Liver (tissue), 9 donors: ENCODE measurements around the gene ATP4B. TPM values are rescaled to one million over a fixed set of nuclear protein-coding genes. Genes with fewer than 3 reads are reported as not detected.

Experiments used
- DNase-seq: peaks from one replicate; pipeline ENCODE4 v3.0.0-alpha.2; 2017; ENCODE audit warnings: low spot score
- H3K27ac ChIP-seq, 2 donors: one replicate each; pipeline ENCODE4 v1.7.0; 2013; ENCODE audit warnings: inconsistent platforms in 2 of 2, low read length in 2 of 2, control low read depth in 1 of 2, low read depth in 1 of 2, mild to moderate bottlenecking in 1 of 2
- H3K27me3 ChIP-seq, 4 donors: one replicate each; pipeline versions ENCODE4 v1.6.1 to v1.7.0; 2013; ENCODE audit warnings: low read length in 3 of 4, inconsistent platforms in 1 of 4, mild to moderate bottlenecking in 1 of 4, moderate library complexity in 1 of 4; ENCODE audit not compliant: control insufficient read depth in 4 of 4, insufficient read depth in 4 of 4
- H3K36me3 ChIP-seq, 4 donors: one replicate each; pipeline versions ENCODE4 v1.6.1 to v1.7.0; 2013; ENCODE audit warnings: low read length in 3 of 4, mild to moderate bottlenecking in 3 of 4, low read depth in 1 of 4, moderate library complexity in 1 of 4; ENCODE audit not compliant: control insufficient read depth in 4 of 4, insufficient read depth in 3 of 4
- H3K4me1 ChIP-seq, 4 donors: one replicate each; pipeline versions ENCODE4 v1.6.1 to v1.7.0; 2013; ENCODE audit warnings: low read length in 3 of 4, mild to moderate bottlenecking in 3 of 4, moderate library complexity in 1 of 4; ENCODE audit not compliant: control insufficient read depth in 4 of 4, insufficient read depth in 4 of 4
- H3K4me3 ChIP-seq, 3 donors: one replicate each; pipeline versions ENCODE4 v1.6.1 to v1.7.0; 2013; ENCODE audit warnings: low read length in 3 of 3, control low read depth in 1 of 3, low read depth in 1 of 3, mild to moderate bottlenecking in 1 of 3
- H3K9ac ChIP-seq, 2 donors: one replicate each; pipeline ENCODE4 v1.7.0; 2013; ENCODE audit warnings: low read length in 2 of 2, mild to moderate bottlenecking in 2 of 2, moderate library complexity in 2 of 2, control low read depth in 1 of 2, low read depth in 1 of 2
- H3K9me3 ChIP-seq, 4 donors: one replicate each; pipeline versions ENCODE4 v1.6.1 to v1.7.0; 2013; ENCODE audit warnings: low read length in 3 of 4; ENCODE audit not compliant: control insufficient read depth in 4 of 4
- EGR1 ChIP-seq, 2 donors: IDR thresholded peaks; 2 replicates each; pipeline ENCODE4 v1.6.1; 2016 to 2018; ENCODE audit warnings: antibody characterized with exemption in 2 of 2, low read depth in 2 of 2
- GABPA ChIP-seq, 2 donors: IDR thresholded peaks in 1 of 2; conservative IDR thresholded peaks in 1 of 2; 2 replicates each; pipeline ENCODE4 v1.6.1; 2016; ENCODE audit warnings: antibody characterized with exemption in 2 of 2, mild to moderate bottlenecking in 1 of 2, moderate library complexity in 1 of 2
- HNF4A ChIP-seq, 2 donors: conservative IDR thresholded peaks; 2 replicates each; pipeline ENCODE4 v1.6.1; 2016; ENCODE audit warnings: antibody characterized with exemption in 2 of 2, mild to moderate bottlenecking in 2 of 2
- HNF4G ChIP-seq: IDR thresholded peaks from 2 replicates; pipeline ENCODE4 v1.6.1; 2016; ENCODE audit warnings: antibody characterized with exemption
- JUND ChIP-seq, 2 donors: IDR thresholded peaks; 2 replicates each; pipeline ENCODE4 v1.6.1; 2016; ENCODE audit warnings: antibody characterized with exemption in 2 of 2
- NR2F2 ChIP-seq: IDR thresholded peaks from 2 replicates; pipeline ENCODE4 v1.6.1; 2016; ENCODE audit warnings: antibody characterized with exemption
- RAD21 ChIP-seq, 2 donors: IDR thresholded peaks; 2 replicates each; pipeline ENCODE4 v1.6.1; 2016; ENCODE audit warnings: antibody characterized with exemption in 2 of 2, mild to moderate bottlenecking in 2 of 2
- RXRA ChIP-seq, 2 donors: IDR thresholded peaks; 2 replicates each; pipeline ENCODE4 v1.6.1; 2017 to 2018; ENCODE audit warnings: antibody characterized with exemption in 2 of 2, mild to moderate bottlenecking in 1 of 2
- SP1 ChIP-seq: IDR thresholded peaks from 2 replicates; pipeline ENCODE4 v1.6.1; 2018; ENCODE audit warnings: antibody characterized with exemption, mild to moderate bottlenecking
- TAF1 ChIP-seq: conservative IDR thresholded peaks from 2 replicates; pipeline ENCODE4 v1.6.1; 2016; ENCODE audit warnings: antibody characterized with exemption, mild to moderate bottlenecking
- WGBS: extraction: QIAGEN DNeasy Blood & Tissue Kit; methylation state at CpG from one replicate; pipeline ENCODE4 v1.1.7; 2013; 5-methylcytosine and 5-hydroxymethylcytosine counted together
- polyA plus RNA-seq, 2 donors: library from polyadenylated mRNA; stranded (reverse) in 1 of 2; unstranded in 1 of 2; fragments of 200-250 nt in 1 of 2; fragments of >200 nt in 1 of 2; fragmentation: Nextera tagmentation in 1 of 2; extraction: Ambion mirVana in 1 of 2; gene quantifications; one replicate each; pipeline versions ENCODE4 v1.2.1 to v1.2.3, GENCODE V29; 2013 to 2015
- total RNA-seq, 2 donors: library from RNA; depleted of rRNA; stranded (reverse); fragments of >200 nt; gene quantifications; one replicate each; pipeline ENCODE4 v1.2.3, GENCODE V29; 2014
- TF ChIP-seq, protein P1 (sequence below): IDR thresholded peaks from 2 replicates; pipeline ENCODE4 v1.6.1; 2016; ENCODE audit warnings: antibody characterized with exemption
- TF ChIP-seq, protein P2 (sequence below): IDR thresholded peaks from 2 replicates; pipeline ENCODE4 v1.6.1; 2016; ENCODE audit warnings: antibody characterized with exemption
- TF ChIP-seq, protein P3 (sequence below): IDR thresholded peaks from 2 replicates; pipeline ENCODE4 v1.6.1; 2016; ENCODE audit warnings: antibody characterized with exemption, mild to moderate bottlenecking
- TF ChIP-seq, protein P4 (sequence below): fragments of 150-350 bp; IDR thresholded peaks from 2 replicates; pipeline ENCODE4 v1.5.1; 2017; ENCODE audit warnings: improper control_type of control experiment, low read depth, low read length; ENCODE audit not compliant: missing input control
- TF ChIP-seq, protein P5 (sequence below): IDR thresholded peaks from 2 replicates; pipeline ENCODE4 v1.6.1; 2016; ENCODE audit warnings: antibody characterized with exemption
- donor health status: healthy.
- donor health status: healthy.
- donor health status: healthy.
- donor health status: healthy.
- donor health status: healthy.

Gene ATP4B
- total and polyA plus RNA-seq, 4 donors = not detected

DNA sequence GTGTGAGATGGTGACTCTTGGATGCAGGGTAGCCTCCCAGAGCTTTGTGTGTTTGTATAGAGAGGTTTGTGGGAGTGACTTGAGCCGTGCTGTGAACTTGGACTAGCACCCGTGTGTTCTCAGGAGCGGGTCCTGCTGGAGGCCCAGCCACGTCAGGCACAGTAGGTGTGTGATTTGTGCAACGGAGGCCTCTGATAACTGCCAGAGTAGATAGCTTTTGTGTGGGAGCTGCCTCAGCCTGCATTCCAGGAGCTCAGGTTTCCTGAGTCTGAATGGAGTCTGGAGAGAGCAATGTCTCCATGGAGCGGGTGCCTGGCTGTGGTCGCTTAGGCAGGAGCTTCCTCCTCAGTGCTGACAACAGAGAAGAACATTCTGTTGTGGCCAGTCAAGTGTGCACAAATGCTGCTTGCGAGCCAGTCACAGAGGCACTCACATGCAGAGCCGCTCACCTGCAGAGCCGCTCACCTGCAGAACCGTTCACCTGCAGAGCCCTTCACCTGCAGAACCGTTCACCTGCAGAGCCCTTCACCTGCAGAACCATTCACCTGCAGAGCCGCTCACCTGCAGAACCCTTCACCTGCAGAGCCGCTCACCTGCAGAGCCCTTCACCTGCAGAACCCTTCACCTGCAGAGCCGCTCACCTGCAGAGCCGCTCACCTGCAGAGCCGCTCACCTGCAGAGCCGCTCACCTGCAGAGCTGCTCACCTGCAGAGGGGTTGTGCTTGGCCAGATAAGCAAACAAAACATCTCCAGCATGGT lies 40.8 kb downstream of the ATP4B start:
- 92% methylated on average over 18 of the region's 18 CpGs for WGBS
- Histone ChIP-seq H3K27ac (no peak overlapping the region), H3K4me1 (no peaks in the 10 kb centered on the region), H3K27me3 (no peaks in the 10 kb centered on the region), H3K4me3 (no peak overlapping the region), H3K9me3 (no peaks in the 10 kb centered on the region), H3K9ac (no peak overlapping the region), H3K36me3 (peaks cover 0 to 7% (median 5%) of the 10 kb centered on the region in 4 donors)
- TF ChIP-seq HNF4G (no peak), GABPA (IDR thresholded peaks at IDR 0.05 in 1 of 2, conservative IDR thresholded peaks at IDR 0.05 in 1 of 2) (no peak), EGR1 (IDR thresholded peaks at IDR 0.05; ENCODE audit: low read depth in 2 of 2) (no peak), SP1 (no peak), NR2F2 (no peak), HNF4A (conservative IDR thresholded peaks at IDR 0.05) (no peak), TAF1 (no peak), RAD21 (IDR thresholded peaks at IDR 0.05) (no peak), JUND (IDR thresholded peaks at IDR 0.05) (no peak), RXRA (IDR thresholded peaks at IDR 0.05) (no peak)
- TF ChIP-seq, protein P1, sequence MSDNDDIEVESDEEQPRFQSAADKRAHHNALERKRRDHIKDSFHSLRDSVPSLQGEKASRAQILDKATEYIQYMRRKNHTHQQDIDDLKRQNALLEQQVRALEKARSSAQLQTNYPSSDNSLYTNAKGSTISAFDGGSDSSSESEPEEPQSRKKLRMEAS = no peak
- TF ChIP-seq, protein P2, sequence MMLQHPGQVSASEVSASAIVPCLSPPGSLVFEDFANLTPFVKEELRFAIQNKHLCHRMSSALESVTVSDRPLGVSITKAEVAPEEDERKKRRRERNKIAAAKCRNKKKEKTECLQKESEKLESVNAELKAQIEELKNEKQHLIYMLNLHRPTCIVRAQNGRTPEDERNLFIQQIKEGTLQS = no peak
- TF ChIP-seq, protein P3, sequence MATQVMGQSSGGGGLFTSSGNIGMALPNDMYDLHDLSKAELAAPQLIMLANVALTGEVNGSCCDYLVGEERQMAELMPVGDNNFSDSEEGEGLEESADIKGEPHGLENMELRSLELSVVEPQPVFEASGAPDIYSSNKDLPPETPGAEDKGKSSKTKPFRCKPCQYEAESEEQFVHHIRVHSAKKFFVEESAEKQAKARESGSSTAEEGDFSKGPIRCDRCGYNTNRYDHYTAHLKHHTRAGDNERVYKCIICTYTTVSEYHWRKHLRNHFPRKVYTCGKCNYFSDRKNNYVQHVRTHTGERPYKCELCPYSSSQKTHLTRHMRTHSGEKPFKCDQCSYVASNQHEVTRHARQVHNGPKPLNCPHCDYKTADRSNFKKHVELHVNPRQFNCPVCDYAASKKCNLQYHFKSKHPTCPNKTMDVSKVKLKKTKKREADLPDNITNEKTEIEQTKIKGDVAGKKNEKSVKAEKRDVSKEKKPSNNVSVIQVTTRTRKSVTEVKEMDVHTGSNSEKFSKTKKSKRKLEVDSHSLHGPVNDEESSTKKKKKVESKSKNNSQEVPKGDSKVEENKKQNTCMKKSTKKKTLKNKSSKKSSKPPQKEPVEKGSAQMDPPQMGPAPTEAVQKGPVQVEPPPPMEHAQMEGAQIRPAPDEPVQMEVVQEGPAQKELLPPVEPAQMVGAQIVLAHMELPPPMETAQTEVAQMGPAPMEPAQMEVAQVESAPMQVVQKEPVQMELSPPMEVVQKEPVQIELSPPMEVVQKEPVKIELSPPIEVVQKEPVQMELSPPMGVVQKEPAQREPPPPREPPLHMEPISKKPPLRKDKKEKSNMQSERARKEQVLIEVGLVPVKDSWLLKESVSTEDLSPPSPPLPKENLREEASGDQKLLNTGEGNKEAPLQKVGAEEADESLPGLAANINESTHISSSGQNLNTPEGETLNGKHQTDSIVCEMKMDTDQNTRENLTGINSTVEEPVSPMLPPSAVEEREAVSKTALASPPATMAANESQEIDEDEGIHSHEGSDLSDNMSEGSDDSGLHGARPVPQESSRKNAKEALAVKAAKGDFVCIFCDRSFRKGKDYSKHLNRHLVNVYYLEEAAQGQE = no peak
- TF ChIP-seq, protein P4, sequence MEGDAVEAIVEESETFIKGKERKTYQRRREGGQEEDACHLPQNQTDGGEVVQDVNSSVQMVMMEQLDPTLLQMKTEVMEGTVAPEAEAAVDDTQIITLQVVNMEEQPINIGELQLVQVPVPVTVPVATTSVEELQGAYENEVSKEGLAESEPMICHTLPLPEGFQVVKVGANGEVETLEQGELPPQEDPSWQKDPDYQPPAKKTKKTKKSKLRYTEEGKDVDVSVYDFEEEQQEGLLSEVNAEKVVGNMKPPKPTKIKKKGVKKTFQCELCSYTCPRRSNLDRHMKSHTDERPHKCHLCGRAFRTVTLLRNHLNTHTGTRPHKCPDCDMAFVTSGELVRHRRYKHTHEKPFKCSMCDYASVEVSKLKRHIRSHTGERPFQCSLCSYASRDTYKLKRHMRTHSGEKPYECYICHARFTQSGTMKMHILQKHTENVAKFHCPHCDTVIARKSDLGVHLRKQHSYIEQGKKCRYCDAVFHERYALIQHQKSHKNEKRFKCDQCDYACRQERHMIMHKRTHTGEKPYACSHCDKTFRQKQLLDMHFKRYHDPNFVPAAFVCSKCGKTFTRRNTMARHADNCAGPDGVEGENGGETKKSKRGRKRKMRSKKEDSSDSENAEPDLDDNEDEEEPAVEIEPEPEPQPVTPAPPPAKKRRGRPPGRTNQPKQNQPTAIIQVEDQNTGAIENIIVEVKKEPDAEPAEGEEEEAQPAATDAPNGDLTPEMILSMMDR = no peak
- TF ChIP-seq, protein P5, sequence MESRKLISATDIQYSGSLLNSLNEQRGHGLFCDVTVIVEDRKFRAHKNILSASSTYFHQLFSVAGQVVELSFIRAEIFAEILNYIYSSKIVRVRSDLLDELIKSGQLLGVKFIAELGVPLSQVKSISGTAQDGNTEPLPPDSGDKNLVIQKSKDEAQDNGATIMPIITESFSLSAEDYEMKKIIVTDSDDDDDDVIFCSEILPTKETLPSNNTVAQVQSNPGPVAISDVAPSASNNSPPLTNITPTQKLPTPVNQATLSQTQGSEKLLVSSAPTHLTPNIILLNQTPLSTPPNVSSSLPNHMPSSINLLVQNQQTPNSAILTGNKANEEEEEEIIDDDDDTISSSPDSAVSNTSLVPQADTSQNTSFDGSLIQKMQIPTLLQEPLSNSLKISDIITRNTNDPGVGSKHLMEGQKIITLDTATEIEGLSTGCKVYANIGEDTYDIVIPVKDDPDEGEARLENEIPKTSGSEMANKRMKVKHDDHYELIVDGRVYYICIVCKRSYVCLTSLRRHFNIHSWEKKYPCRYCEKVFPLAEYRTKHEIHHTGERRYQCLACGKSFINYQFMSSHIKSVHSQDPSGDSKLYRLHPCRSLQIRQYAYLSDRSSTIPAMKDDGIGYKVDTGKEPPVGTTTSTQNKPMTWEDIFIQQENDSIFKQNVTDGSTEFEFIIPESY = no peak
- no peak for DNase-seq
